Tibial nerve (tissue), 4 donors: ENCODE results near the gene C5orf63.

Experiments
- EP300 ChIP-seq, 2 donors: sonication (generic); formaldehyde crosslinking; IDR thresholded peaks; one replicate each; pipeline ENCODE4 v1.6.1; 2017; ENCODE audit warnings: antibody characterized with exemption in 2 of 2, mild to moderate bottlenecking in 1 of 2
- POLR2A ChIP-seq, 2 donors: fragments of 450-650 bp; IDR thresholded peaks; one replicate each; pipeline ENCODE4 v1.6.1; 2017; ENCODE audit warnings: antibody characterized with exemption in 2 of 2, mild to moderate bottlenecking in 2 of 2, moderate library complexity in 2 of 2
- TF ChIP-seq, protein P1 (sequence below), 5 experiments: fragments of 200-600 bp in 3 of 5; fragments of 450-650 bp in 2 of 5; sonication (generic) in 3 of 5; IDR thresholded peaks; one replicate each; pipeline ENCODE4 v1.5.1; 2016 to 2019; ENCODE audit warnings: antibody characterized with exemption in 5 of 5, mild to moderate bottlenecking in 3 of 5, moderate library complexity in 2 of 5

DNA sequence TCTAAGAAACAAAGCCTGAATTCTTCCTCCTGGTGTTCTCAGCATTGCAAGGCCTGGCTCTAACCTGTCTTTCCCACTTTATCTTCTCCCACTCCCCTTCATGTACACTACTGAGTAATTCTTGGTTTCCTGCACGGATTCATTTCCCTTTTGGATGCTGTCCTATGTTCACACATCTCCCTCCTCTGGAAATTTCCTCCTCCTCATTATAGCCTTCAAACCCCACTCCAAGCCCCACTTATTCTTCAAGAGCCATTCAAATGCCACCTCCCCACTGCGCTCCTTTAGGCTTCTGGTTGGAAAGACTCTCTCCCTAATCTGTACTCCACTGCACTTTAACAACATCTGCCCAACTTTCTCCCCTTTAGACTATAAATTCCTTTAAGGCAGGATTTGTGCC is 28.2 kb upstream of the C5orf63 start:
- TF ChIP-seq EP300 (IDR thresholded peaks at IDR 0.05), result no peak
- TF ChIP-seq, protein P1, sequence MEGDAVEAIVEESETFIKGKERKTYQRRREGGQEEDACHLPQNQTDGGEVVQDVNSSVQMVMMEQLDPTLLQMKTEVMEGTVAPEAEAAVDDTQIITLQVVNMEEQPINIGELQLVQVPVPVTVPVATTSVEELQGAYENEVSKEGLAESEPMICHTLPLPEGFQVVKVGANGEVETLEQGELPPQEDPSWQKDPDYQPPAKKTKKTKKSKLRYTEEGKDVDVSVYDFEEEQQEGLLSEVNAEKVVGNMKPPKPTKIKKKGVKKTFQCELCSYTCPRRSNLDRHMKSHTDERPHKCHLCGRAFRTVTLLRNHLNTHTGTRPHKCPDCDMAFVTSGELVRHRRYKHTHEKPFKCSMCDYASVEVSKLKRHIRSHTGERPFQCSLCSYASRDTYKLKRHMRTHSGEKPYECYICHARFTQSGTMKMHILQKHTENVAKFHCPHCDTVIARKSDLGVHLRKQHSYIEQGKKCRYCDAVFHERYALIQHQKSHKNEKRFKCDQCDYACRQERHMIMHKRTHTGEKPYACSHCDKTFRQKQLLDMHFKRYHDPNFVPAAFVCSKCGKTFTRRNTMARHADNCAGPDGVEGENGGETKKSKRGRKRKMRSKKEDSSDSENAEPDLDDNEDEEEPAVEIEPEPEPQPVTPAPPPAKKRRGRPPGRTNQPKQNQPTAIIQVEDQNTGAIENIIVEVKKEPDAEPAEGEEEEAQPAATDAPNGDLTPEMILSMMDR (IDR thresholded peaks at IDR 0.05), result no peak
- TF ChIP-seq POLR2A (IDR thresholded peaks at IDR 0.05), result no peak
